Activated CD4-positive, CD25-positive, alpha-beta regulatory T cell (primary cell): Measurements from ENCODE around the gene NUP214.
"Not testable (repeated sequence)": the region's sequence is repeated elsewhere in the genome, so short reads cannot be mapped to it uniquely, and the experiment has no call there.

Experiments
- DNase-seq, 4 experiments: peaks; one replicate each; lab custom pipeline; 2025; lab: John Stamatoyannopoulos, UW

NUP214 gene

DNA sequence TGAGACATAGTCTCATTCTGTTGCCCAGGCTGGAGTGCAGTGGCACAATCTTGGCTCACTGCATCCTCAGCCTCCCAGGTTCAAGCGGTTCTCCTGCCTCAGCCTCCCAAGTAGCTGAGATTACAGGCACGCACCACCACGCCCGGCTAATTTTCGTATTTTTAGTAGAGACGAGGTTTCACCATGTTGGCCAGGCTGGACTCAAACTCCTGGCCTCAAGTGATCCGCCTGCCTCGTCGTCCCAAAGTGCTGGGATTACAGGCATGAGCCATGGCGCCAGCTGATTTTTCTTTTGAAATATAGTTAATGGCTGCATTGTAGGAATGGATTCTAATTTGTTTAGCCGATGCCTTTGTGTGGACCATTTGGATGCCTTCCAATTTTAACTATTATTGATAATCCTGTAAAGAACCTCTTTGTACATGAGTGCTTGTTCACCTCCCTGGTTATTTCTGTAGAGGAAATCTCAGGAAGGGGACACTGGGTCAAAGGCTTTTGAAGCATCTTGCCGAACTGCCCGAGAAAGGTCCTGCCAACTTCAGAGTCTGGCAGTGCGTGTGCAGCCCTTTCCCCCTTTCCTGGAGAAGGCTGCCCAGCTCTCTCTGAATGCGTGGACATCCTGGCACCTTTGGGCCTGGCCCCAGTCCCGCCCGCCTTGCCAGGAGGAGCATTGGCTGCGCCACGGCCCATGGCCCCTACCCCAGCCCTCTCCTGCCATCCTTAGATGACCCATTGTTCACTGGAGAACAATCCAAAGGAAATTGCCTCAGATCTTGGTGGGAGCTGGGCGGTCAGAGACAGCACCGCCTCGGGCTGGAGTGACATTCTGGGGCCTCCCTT is 8.9 kb upstream of the NUP214 start:
- no peak for DNase-seq

DNA sequence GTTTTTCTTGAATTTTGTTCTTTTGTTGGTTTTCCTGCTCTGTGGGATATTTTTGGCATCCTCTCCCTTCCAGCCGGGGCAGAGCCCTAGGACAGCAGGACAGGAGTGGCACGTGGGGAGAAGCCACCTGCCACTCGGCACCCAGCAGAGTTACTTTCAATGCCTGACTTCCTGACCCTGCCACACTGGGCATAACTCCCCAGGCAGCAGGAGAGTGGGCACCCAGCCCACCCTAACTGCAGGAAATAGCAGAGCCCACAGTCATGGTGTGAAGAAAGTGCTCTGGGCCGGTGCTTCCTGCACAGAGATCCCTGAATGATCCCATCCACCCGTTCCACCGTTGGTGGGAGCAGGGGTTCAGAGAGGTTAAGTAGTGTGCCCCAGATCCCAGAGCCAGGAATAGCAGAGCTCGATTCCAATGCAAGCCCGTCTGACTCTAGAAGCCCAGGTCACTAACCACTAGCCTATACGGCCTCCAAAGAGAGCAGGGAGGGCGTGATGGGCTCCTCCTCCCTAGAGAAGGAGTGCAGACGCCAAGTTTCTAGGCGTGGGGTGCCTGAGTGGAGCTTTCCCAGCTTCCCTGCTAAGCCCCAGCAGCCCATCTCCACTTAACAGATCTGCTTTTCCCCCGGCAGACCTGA is 8.1 kb upstream of the NUP214 start:
- no peak for DNase-seq

GRCh38 chr9:131117762-131118145 is 7.6 kb upstream of the NUP214 start:
- no peak for DNase-seq

DNA sequence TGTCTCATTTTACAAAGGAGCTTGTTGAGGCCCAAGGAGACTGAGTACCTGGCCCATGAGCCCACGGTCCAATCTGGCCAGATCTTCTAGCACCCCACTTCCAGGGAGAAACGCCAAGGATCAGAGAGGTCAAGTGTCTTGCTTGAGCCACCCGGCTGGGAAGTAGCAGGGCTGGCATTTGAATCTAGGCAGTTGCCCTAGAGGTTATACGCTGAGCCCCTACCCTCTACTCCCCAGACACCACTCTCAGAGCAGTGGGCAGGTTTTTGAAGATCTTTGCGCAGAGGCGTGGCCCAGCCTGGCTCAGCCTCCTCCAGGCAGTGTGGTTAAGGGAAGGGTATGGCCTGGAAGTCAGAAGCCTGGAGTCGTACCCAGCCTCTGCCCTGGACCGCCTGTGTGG is 5.8 kb upstream of the NUP214 start:
- DNase-seq = no peak

GRCh38 chr9:131120620-131121228 is 4.7 kb upstream of the NUP214 start:
- DNase-seq = no peak

- no peak for DNase-seq
Measured at GRCh38 chr9:131121346-131121745, 4.0 kb upstream of the NUP214 start.

DNA sequence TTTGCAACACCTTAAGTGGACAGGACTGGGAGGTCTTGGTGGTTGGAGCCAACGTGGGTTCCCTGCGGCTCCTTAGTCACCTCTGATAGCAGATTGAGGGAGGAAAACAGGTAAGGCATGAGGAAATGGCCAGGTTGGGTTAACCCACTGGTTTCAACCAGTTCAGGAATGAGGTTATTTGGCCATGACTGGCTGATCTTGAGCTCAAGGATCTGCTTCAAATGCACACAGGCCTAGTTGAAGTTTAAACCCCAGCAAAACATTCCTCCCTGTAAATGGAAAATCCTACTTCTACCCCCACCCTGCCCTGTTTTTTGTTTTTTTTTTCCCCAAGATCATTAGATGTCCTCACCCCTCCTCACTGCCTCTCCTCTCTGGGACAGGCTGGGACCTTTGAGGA is 3.2 kb upstream of the NUP214 start:
- DNase-seq = no peak

DNA sequence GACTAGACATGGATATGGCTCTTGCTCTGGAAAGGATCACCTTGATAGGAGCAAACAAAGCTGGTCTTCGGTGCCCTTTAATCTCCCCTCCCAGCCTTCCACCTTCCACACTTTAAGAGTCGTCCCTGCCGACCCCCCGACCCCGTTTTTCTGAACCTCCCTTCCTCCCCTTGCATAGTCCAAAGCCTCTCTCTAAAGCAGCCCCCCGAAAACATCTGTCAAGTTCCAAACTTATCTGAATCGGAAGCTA is 423 bp upstream of the NUP214 start:
- DNase-seq = no peak

DNA sequence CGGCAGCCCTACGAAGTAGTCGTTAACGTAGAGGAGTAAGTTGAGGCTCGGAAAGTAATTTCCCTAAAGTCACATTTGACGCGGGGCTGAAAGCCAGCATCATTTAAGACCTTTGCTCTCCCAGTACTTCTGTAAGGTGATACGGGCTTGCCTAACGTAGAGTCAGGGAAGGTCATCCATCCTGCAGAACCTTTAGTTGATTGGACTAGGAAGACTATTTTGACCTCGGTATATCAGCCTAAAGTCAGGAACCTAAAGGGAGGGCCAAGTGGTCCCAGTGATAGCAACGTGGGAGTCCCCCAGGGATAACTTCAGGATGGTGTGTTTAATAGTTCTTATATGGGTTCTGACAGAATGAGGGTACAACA is 657 bp downstream of the NUP214 start:
- no peak for DNase-seq

DNA sequence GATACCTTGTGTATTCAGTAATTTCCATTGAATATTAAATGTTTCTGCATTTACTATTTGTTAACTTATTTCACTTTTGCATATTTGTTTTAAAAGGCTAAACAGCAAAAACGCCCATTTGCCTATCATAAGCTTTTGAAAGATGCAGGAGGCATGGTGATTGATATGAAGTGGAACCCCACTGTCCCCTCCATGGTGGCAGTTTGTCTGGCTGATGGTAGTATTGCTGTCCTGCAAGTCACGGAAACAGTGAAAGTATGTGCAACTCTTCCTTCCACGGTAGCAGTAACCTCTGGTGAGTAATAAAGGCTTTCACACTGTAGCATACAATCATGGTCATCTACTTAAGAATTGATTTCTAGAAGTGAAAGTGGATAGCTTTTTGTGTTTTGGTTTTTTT is 3.8 kb downstream of the NUP214 start:
- DNase-seq = no peak

- DNase-seq = no peak
Measured at GRCh38 chr9:131138676-131139075, 13.3 kb downstream of the NUP214 start.

DNA sequence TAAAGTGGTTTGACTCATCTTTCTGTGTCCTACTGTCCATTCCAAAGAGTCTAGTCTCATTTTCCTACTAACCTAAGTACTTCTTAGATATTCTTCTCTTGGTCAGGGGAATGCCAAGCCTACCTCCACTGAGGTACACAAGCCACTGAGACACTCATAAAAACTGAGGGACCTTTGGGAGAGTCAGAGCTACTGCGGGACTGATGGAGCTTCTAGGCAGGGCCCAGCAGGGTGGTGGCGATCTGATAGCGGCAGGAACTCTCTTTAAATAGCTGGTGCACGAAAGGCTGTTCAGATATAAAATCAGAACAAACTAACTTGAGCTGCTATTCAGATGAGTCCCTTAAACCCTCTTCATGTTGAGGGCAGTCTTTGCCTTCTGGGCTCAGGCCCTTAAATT is 14.7 kb downstream of the NUP214 start:
- no peak for DNase-seq

- DNase-seq = no peak
Measured at GRCh38 chr9:131140550-131140949, 15.2 kb downstream of the NUP214 start.

GRCh38 chr9:131142160-131142559 is 16.8 kb downstream of the NUP214 start:
- DNase-seq = no peak

DNA sequence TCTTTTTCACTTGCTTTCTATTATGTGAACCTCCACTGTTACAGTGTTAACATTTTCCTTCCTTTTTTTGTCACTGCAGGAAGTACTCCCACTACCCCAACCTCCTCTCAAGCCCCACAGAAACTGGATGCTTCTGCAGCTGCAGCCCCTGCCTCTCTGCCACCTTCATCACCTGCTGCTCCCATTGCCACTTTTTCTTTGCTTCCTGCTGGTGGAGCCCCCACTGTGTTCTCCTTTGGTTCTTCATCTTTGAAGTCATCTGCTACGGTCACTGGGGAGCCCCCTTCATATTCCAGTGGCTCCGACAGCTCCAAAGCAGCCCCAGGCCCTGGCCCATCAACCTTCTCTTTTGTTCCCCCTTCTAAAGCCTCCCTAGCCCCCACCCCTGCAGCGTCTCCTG is 18.8 kb downstream of the NUP214 start:
- DNase-seq = no peak

GRCh38 chr9:131145245-131145644 is 19.9 kb downstream of the NUP214 start:
- no peak for DNase-seq

- DNase-seq = no peak
Measured at GRCh38 chr9:131146186-131146585, 20.8 kb downstream of the NUP214 start.

GRCh38 chr9:131148276-131148675 is 22.9 kb downstream of the NUP214 start:
- DNase-seq = no peak

DNA sequence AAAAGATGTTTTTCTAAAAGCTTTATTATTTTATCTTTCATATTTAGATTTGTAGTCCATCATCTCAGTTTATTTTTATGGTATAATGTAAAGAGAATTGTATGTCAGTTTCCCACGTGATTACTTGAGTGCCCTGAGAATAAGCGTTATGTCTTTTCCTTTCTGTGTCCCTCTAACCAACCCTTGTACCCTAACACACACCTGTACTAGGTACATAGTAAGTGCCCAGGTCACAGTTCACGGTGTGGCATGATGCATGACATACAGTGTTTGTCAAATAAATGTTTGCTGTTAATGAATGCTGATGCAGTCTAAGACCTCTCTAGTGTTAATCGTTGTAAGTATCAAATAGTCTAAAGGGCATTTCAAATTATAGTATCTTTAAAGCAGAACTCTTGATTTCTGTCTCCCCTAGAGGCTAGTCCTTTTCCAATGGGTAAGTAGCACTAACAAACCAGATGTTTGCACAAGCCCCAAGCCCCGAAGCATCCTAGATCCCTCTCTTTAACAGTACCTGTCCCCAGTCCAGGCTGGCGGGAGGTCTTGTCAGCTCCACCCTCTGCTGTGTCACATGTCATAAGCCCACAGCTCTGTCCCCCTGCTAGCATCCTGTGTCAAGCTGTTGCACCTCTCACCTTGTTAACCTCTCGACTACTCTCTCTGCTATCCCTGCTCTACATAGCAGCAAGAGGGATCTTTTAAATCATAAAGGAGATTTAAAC is 23.7 kb downstream of the NUP214 start:
- DNase-seq = no peak

DNA sequence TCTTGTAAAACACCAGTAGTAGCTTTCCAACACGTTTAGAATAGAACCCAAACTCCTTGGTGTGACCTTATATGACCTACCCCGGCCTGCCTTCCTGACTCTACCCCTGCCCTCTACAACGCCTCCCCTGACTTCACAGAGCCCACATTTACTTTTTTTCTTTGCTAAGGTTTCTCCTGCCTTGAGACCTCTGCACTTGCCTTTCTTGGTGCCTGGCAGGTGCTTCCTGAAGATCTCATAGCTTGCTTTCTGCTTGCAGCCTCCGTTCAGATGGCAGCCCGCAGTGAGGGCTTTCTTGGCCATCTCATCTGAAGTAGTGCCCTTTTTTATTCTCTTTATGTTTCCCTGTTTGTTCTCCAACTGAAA is 24.3 kb downstream of the NUP214 start:
- DNase-seq = no peak

GRCh38 chr9:131153595-131153994 is 28.2 kb downstream of the NUP214 start:
- no peak for DNase-seq

GRCh38 chr9:131158673-131159072 is 33.3 kb downstream of the NUP214 start:
- DNase-seq = not testable (repeated sequence)
